Natural killer cell treated with Interleukin-12 subunit alpha and Interleukin-12 subunit beta and Interleukin-15 and Interleukin-18, amount 100 ng/mL, for 72 hours (primary cell): Measurements from ENCODE around the gene SERPINB6. TPM values are rescaled to one million over a fixed set of nuclear protein-coding genes. Genes with fewer than 3 reads are reported as not detected.
A peak's percentile ranks its signal among the peaks of the same experiment; 100 is the strongest.
"Not testable (repeated sequence)": the region's sequence is repeated elsewhere in the genome, so short reads cannot be mapped to it uniquely, and the experiment has no call there.

Source experiments
- ATAC-seq, 2 donors: fragments of 150-1000 bp; cut with Tn5 transposase in 1 of 2; sonication (Bioruptor Pico), chemical (Tn5 transposase) in 1 of 2; 2 replicates each; pipeline ENCODE4 v1.10.0; 2021
- DNase-seq: peaks from one replicate; pipeline ENCODE4 v3.0.0; 2022; ENCODE audit warnings: low spot score
- H3K27ac Mint-ChIP-seq, 2 donors: 1 replicate in 1 of 2; 2 replicates in 1 of 2; pipeline ENCODE4 v1.8.0; 2022; ENCODE audit warnings: mixed read lengths in 2 of 2, mild to moderate bottlenecking in 1 of 2, moderate library complexity in 1 of 2
- H3K27me3 Mint-ChIP-seq, 2 donors: 1 replicate in 1 of 2; 2 replicates in 1 of 2; pipeline ENCODE4 v1.8.0; 2022; ENCODE audit warnings: mixed read lengths in 2 of 2
- H3K36me3 Mint-ChIP-seq: one replicate; pipeline ENCODE4 v1.8.0; 2022; ENCODE audit warnings: mixed read lengths
- H3K4me1 Mint-ChIP-seq, 2 donors: 1 replicate in 1 of 2; 2 replicates in 1 of 2; pipeline ENCODE4 v1.8.0; 2022; ENCODE audit warnings: low read depth in 2 of 2, mixed read lengths in 2 of 2, mild to moderate bottlenecking in 1 of 2
- H3K4me3 Mint-ChIP-seq: one replicate; pipeline ENCODE4 v1.8.0; 2022; ENCODE audit warnings: mixed read lengths
- H3K9me3 Mint-ChIP-seq: 2 replicates; pipeline ENCODE4 v1.8.0; 2022; ENCODE audit warnings: mixed read lengths
- total RNA-seq, 2 donors: library from RNA; stranded (reverse); gene quantifications; one replicate each; pipeline ENCODE4 v1.2.3, GENCODE V29; 2022

SERPINB6 gene
- total RNA-seq, 2 donors from 2014 or later: 158 to 170 TPM

DNA sequence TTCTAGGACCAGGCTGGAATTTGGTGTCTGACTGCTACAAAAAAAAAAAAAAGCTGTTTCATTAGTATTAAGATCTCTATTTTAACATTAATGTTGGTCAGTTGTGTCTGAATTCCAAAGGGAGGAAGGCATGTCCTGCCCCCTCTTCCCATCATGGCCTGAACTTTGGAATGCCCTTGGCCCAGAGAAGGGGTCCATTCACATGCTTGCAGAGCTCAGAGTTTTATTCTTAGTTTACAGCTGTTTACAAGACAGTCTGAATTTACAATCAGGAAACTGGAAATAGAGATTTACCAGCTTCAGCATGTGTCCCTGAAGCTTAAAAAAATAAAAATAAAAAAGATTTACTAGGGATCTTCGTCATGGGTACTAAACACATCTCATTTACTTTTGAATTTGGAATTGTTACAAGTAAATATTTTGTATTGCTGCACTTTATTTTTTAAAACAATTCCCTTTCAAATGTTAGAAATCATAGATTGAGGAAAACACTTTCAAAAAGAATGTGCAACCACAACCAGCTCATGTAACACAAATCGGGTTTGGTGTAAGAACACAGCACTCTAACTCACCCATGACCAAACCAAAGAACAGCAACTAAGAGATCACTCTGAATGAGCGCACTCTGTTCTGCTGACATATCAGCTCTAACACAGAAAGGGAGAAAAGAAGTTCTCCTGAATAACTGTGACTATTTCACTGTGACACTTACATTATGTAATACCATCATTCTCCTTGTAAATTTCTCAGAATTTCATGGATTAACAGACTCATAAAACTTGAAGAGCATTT is 6.6 kb upstream of the SERPINB6 start:
- Mint-ChIP-seq H3K4me1 (peaks cover 17 to 41% of the 10 kb centered on the region in 2 donors), H3K4me3 (peak overlapping the region; percentile 80), H3K36me3 (peaks cover 5% of the 10 kb centered on the region), H3K9me3 (no peaks in the 10 kb centered on the region), H3K27ac (peak overlapping the region; percentile 76 to 99), H3K27me3 (peaks cover 0 to 11% of the 10 kb centered on the region in 2 donors)
- no peak for DNase-seq
- peak in 1 of 2 donors; percentile 45 for ATAC-seq

DNA sequence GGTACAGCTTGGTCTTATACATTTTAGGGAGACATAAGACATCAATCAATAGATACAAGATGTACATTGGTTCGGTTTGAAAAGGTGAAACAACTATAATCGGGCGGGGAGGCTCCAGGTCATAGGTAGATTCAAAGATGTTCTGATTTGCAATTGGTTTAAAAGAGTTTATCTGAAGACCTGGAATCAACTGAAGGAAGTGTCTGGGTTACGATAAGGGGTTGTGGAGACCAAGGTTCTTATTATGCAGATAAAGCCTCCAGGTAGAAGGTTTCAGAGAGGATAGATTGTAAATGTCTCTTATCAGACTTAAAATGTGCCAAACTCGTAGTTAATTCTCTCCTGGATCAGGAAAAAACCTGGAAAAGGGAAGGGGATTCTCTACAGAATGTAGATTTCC is 5.9 kb upstream of the SERPINB6 start:
- ATAC-seq (no peak), DNase-seq (no peak)
- H3K27me3 Mint-ChIP-seq: peaks cover 0 to 7% of the 10 kb centered on the region in 2 donors
- H3K9me3 Mint-ChIP-seq: no peaks in the 10 kb centered on the region
- H3K27ac Mint-ChIP-seq: peak overlapping the region; percentile 76 to 99
- peaks cover 10% of the 10 kb centered on the region for H3K36me3 Mint-ChIP-seq
- H3K4me1 Mint-ChIP-seq: peaks cover 23 to 49% of the 10 kb centered on the region in 2 donors
- H3K4me3 Mint-ChIP-seq: peak overlapping the region; percentile 80

- ATAC-seq (peak in 1 of 2 donors; percentile 60), DNase-seq (no peak)
- no peaks in the 10 kb centered on the region for H3K9me3 Mint-ChIP-seq
- H3K4me1 Mint-ChIP-seq: peaks cover 28 to 55% of the 10 kb centered on the region in 2 donors
- H3K27ac Mint-ChIP-seq: peak overlapping the region; percentile 76 to 99
- peaks cover 0 to 7% of the 10 kb centered on the region in 2 donors for H3K27me3 Mint-ChIP-seq
- peaks cover 15% of the 10 kb centered on the region for H3K36me3 Mint-ChIP-seq
- peak overlapping the region; percentile 80 for H3K4me3 Mint-ChIP-seq
These were observed 5.3 kb upstream of the SERPINB6 start for GRCh38 chr6:2976571-2977085.

DNA sequence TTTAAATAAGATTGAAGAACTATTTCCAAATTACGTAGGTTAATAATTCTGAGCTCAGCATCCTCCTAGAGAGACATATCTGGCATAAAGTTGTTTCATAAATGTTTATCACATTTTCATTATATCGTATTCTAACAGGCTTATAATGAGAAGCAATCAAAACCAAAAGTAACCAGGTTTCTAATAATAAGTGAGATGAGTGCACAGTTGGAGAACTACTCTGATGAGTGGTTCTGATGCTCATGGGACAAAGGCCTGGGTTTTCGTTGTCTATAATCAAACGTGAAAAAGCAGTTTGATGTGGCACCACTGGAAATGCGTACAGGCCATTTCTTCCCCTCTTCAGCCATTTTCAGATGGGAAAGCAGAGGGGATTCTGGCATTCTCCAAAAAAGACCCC is 4.7 kb upstream of the SERPINB6 start:
- H3K27ac Mint-ChIP-seq: peak overlapping the region; percentile 76 to 99
- H3K27me3 Mint-ChIP-seq: peaks cover 0 to 4% of the 10 kb centered on the region in 2 donors
- ATAC-seq: peak in 1 of 2 donors; percentile 55
- peaks cover 28 to 56% of the 10 kb centered on the region in 2 donors for H3K4me1 Mint-ChIP-seq
- no peak for DNase-seq
- H3K4me3 Mint-ChIP-seq: peak overlapping the region; percentile 80
- H3K36me3 Mint-ChIP-seq: peaks cover 15% of the 10 kb centered on the region
- no peaks in the 10 kb centered on the region for H3K9me3 Mint-ChIP-seq

DNA sequence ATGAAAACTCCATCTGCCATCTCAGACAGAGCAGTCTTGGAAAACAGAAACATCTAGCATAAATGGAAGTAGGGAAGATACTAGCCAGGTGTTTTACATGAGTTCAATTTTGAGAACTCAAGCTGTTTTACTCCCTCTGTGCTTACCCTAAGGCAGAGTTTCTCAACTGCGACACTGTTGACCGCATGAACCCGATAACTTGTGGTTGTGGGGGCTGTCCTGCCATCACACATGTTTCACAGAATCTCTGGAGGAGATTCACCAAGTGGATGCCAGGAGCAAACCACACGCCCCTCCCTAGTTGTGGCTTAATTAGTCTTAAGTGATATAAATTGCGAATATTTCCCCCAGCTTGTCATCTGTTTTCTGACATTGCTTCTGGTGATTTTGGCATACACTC is 2.3 kb upstream of the SERPINB6 start:
- ATAC-seq (peak; percentile 63 to 85), DNase-seq (peak; percentile 88)
- Mint-ChIP-seq H3K27me3 (no peaks in the 10 kb centered on the region), H3K4me3 (peak overlapping the region; percentile 43), H3K4me1 (peaks cover 39 to 72% of the 10 kb centered on the region in 2 donors), H3K9me3 (no peaks in the 10 kb centered on the region), H3K36me3 (peaks cover 20% of the 10 kb centered on the region), H3K27ac (peak overlapping the region; percentile 92 to 93)

GRCh38 chr6:2973180-2973579 is 1.8 kb upstream of the SERPINB6 start:
- DNase-seq, H3K27me3 Mint-ChIP-seq, ATAC-seq, H3K9me3 Mint-ChIP-seq: not testable (repeated sequence)
- Mint-ChIP-seq H3K4me3 (peak overlapping the region; percentile 89), H3K27ac (peak overlapping the region; percentile 92 to 93), H3K4me1 (peaks cover 41 to 72% of the 10 kb centered on the region in 2 donors), H3K36me3 (peaks cover 20% of the 10 kb centered on the region)

GRCh38 chr6:2972685-2973084 is 1.3 kb upstream of the SERPINB6 start:
- H3K9me3 Mint-ChIP-seq, H3K27me3 Mint-ChIP-seq, ATAC-seq, DNase-seq: not testable (repeated sequence)
- H3K27ac Mint-ChIP-seq: peak overlapping the region; percentile 92 to 93
- H3K4me3 Mint-ChIP-seq: peak overlapping the region; percentile 89
- H3K4me1 Mint-ChIP-seq: peaks cover 45 to 72% of the 10 kb centered on the region in 2 donors
- H3K36me3 Mint-ChIP-seq: peaks cover 24% of the 10 kb centered on the region

DNA sequence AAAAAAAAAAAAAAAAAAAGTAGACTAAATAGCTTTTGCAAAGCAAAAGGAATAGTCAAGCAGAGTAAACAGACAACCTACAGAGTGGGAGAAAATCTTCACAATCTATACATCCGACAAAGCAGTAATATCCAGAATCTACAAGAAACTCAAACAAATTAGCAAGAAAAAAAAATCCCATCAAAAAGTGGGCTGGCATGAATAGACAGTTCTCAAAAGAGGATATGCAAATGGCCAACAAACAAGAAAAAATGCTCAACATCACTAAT is 786 bp upstream of the SERPINB6 start:
- peaks cover 50 to 74% of the 10 kb centered on the region in 2 donors for H3K4me1 Mint-ChIP-seq
- H3K36me3 Mint-ChIP-seq: peaks cover 25% of the 10 kb centered on the region
- H3K9me3 Mint-ChIP-seq, ATAC-seq, DNase-seq, H3K27me3 Mint-ChIP-seq: not testable (repeated sequence)
- H3K4me3 Mint-ChIP-seq: peak overlapping the region; percentile 89
- H3K27ac Mint-ChIP-seq: peak overlapping the region; percentile 92 to 93

DNA sequence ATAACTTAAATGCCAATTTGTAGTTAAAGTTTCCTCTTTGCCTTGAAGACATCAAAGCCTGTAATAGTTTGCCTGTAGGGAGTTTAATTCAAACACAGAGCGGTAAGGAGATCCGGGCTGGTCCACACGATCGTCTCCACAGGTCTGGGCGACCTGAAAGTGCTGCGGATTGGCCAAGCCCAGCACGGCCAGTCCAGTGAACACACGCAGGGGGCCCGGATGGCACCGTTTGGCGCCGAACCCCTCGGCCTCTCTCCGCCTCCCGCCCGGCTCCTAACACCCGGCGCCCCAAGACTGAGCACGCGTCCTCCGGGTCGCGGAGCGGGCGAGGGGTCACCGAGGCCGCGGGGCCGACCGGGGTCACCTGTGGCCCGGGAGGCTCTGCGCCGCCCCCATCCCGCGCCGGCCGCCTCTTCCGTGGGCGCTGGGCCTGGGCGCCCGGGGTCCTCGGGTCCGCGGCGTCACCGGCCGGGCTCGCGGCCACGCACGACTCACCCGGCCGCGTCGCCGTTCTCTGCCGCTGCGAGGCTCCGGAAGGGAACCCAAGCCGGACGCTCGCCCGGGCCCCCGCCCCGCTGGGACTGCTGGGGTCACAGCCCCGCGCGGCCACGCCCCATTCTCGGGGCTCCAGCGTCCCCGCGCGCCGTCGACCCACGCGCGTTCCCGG is 481 bp downstream of the SERPINB6 start:
- H3K36me3 Mint-ChIP-seq: peaks cover 28% of the 10 kb centered on the region
- peak; percentile 86 to 90 for ATAC-seq
- peak; percentile 82 for DNase-seq
- no peaks in the 10 kb centered on the region for H3K27me3 Mint-ChIP-seq
- peaks cover 55 to 68% of the 10 kb centered on the region in 2 donors for H3K4me1 Mint-ChIP-seq
- H3K4me3 Mint-ChIP-seq: peak overlapping the region; percentile 90
- no peaks in the 10 kb centered on the region for H3K9me3 Mint-ChIP-seq
- H3K27ac Mint-ChIP-seq: peak overlapping the region; percentile 87 to 89

- Mint-ChIP-seq H3K36me3 (peaks cover 24% of the 10 kb centered on the region), H3K27me3 (no peaks in the 10 kb centered on the region), H3K27ac (peak overlapping the region; percentile 87 to 89), H3K4me3 (peak overlapping the region; percentile 90), H3K4me1 (peaks cover 53 to 63% of the 10 kb centered on the region in 2 donors), H3K9me3 (no peaks in the 10 kb centered on the region)
- DNase-seq: no peak
- ATAC-seq: peak in 1 of 2 donors; percentile 18
These were observed 1.2 kb downstream of the SERPINB6 start for GRCh38 chr6:2970034-2970685.

DNA sequence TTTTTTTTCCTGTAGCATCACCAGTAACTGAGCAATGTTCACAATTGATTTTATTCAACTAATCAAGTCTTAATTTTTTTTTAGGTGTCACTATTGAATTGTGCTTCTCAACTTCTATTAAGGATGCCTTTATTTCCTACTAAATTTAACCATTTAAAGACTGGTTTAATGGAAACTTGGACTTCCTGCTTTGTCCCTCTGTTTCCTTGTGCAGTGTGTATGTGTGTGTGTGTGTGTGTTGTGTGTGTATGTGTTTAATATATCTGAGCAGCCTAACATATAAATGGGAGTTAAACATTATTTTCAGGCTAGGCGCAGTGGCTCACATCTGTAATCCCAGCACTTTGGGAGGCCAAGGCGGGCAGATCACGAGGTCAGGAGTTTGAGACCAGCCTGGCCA is 1.8 kb downstream of the SERPINB6 start:
- DNase-seq: no peak
- Mint-ChIP-seq H3K27ac (peak overlapping the region; percentile 87 to 89), H3K4me3 (peak overlapping the region; percentile 90), H3K9me3 (no peaks in the 10 kb centered on the region), H3K4me1 (peaks cover 52 to 62% of the 10 kb centered on the region in 2 donors), H3K36me3 (peaks cover 24% of the 10 kb centered on the region), H3K27me3 (no peaks in the 10 kb centered on the region)
- ATAC-seq: no peak

GRCh38 chr6:2968600-2969135 is 2.7 kb downstream of the SERPINB6 start:
- no peak for DNase-seq
- ATAC-seq: no peak
- H3K4me1 Mint-ChIP-seq: peaks cover 48 to 54% of the 10 kb centered on the region in 2 donors
- peaks cover 24% of the 10 kb centered on the region for H3K36me3 Mint-ChIP-seq
- no peaks in the 10 kb centered on the region for H3K27me3 Mint-ChIP-seq
- peak overlapping the region in 1 of 2 donors; percentile 20 for H3K27ac Mint-ChIP-seq
- no peak overlapping the region for H3K4me3 Mint-ChIP-seq
- no peaks in the 10 kb centered on the region for H3K9me3 Mint-ChIP-seq

DNA sequence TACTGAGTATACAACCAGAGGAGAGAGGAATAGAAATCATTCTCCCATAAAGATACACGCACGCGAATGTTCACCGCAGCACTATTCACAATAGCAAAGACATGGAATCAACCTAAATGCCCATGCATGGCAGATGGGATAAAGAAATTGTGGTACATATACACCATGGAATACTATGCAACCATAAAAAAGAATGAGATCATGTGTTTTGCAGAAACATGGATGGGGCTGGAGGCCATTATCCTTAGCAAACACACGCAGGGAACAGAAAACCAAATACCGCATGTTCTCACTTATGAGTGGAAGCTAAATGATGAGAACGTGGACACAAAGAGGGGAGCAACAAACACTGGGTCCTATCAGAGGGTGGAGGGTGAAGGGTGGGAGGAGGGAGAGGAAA is 3.4 kb downstream of the SERPINB6 start:
- H3K4me1 Mint-ChIP-seq: peaks cover 48 to 50% of the 10 kb centered on the region in 2 donors
- DNase-seq (no peak), ATAC-seq (no peak)
- H3K36me3 Mint-ChIP-seq: peaks cover 24% of the 10 kb centered on the region
- H3K4me3 Mint-ChIP-seq: peak overlapping the region; percentile 32
- H3K27me3 Mint-ChIP-seq: no peaks in the 10 kb centered on the region
- H3K9me3 Mint-ChIP-seq: no peaks in the 10 kb centered on the region
- H3K27ac Mint-ChIP-seq: no peak overlapping the region
